ENCODE measurements around the gene INPP5A.

DNA sequence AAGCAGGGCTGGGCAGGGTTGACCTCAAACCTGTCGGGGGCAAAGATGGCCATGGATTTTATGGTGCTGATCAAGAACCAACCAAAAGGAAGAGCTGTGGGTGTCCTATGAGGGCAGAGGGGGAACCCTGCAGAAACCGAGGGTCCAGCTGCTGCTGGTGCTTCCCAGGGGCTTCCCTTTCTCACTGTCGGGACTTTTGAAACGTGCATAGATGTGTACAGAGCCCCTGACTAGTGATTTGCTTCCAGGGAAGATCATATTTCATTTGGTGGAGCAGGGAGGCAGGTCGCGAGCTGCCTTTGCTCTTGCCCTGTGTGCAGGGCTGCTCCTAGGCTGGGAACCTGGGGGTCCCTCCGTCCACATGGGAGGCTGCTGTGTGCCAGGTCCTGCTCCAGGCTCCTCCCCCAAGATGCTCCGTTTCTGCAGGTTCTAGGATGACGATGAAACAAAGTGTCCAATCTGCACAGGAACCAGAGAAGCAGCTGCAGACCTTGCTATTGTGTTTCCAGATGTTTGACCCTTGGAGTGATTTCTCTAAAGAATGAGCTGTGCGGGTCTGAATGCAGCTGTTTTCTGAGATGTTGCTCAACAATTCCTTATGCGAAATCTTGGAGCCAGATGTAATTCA, 9.4 kb upstream of the INPP5A start:
- TF ChIP-seq, protein P1, sequence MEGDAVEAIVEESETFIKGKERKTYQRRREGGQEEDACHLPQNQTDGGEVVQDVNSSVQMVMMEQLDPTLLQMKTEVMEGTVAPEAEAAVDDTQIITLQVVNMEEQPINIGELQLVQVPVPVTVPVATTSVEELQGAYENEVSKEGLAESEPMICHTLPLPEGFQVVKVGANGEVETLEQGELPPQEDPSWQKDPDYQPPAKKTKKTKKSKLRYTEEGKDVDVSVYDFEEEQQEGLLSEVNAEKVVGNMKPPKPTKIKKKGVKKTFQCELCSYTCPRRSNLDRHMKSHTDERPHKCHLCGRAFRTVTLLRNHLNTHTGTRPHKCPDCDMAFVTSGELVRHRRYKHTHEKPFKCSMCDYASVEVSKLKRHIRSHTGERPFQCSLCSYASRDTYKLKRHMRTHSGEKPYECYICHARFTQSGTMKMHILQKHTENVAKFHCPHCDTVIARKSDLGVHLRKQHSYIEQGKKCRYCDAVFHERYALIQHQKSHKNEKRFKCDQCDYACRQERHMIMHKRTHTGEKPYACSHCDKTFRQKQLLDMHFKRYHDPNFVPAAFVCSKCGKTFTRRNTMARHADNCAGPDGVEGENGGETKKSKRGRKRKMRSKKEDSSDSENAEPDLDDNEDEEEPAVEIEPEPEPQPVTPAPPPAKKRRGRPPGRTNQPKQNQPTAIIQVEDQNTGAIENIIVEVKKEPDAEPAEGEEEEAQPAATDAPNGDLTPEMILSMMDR (IDR thresholded peaks at IDR 0.05), result no peak
- no peak for TF ChIP-seq POLR2A (IDR thresholded peaks at IDR 0.05)
